Activated CD4-positive, CD25-positive, alpha-beta regulatory T cell treated with anti-CD3 and anti-CD28 coated beads, Interleukin-2, amount 50 U/mL, for 16 hours (primary cell): ENCODE results near the gene FLAD1.

ENCODE experiments used
- DNase-seq: peaks from one replicate; pipeline ENCODE4 v3.0.0-alpha.2; 2020; ENCODE audit warnings: low read depth, low spot score

Gene FLAD1

DNA sequence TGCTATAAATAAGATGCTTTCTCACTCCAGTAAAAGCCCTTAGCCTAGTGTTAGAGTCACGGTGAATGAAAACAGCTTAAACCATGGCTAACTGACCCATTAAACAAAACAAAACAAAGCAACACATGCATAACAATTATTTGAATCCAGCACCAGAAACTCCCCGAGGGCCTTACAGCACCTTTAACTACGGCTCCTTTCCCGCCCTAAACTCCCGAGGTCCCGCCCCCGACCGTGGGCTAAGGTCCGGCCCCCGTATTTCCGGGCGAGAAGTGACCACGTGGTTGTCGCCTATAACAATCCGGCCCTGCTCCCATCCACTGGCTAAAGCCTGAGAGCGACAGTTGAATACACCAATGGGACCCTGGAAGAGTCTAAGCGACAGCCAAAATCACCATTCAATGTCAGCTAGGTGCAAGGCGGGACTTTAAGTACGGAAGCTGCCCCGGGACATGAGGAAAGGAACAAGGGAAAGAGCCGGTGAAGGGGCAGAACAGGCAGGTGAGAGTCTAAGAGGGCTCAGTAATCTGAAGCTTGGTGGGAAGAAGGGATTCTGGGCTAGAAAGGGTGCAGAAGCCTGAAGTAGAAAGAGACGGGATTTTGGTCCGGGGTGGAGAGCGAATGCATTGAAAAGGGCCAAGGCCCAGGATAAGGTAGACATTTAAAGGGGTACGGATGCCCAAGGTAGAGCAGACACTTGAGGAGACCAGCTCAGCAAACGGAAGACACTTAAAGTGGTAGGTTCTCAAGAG lies at the start of gene FLAD1:
Gene FLAD1, plus strand, starts transcription at position 448 of the 752 bp plus-strand sequence. CDS start 351 bp downstream, outside the sequence.
- peak; percentile 93 for DNase-seq

DNA sequence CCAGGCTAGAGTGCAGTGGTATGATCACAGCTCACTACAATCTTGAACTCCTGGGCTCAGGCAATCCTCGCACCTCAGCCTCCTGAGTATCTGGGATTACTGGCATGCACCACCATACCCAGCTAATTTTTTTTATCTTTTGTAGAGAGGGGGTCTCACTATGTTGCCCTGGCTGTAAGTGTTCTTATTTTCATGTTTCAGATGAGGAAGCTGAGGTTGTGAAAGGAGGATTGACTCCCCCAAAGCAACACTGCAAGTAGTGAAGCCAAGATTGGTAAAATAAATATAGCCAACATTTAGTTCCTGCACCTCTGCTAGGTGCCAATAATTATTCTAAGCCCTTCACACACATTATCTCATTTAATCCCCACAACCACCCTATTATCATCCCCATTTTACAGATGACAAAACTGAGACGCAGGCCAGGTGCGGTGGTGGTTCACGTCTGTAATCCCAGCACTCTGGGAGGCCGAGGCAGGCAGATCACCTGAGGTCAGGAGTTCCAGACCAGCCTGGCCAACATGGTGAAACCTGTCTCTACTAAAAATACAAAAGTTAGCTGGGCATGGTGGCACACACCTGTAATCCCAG lies 48.7 kb upstream of the FLAD1 start:
- no peak for DNase-seq

DNA sequence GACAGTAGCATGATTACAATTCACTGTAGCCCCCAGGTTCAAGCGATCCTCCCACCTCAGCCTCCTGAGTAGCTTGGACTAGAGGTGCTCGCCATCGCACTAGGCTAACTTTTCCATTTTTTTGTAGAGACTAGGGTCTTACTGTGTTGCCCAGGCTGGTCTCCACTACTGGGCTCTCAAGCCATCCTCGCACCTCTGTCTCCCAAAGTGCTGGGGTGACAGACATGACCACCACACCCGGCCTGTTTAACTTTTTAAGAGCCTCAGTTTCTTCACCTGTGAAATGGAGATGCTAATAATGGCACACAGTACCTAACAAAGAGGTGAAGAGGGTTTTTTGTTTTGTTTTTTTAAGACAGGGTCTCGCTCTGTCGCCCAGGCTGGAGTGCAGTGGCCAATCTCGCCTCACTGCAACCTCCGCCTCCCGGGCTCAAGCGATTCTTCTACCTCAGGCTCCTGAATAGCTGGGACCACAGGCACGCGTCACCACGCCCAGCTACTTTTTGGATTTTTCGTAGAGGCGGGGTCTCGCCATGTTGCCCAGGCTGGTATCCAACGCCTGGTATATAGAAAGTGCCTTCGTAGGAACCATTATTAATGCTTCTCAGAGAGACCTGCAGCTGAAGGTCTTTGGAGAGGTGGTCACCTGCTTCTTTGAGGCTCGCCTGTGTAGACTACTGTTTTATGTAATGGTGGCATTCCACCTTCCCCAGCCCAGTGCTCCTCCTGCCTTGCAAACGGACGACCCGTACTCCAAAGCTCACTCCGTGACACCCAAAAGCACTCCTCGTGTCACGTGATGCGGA lies 47.2 kb upstream of the FLAD1 start:
- DNase-seq, result no peak

DNA sequence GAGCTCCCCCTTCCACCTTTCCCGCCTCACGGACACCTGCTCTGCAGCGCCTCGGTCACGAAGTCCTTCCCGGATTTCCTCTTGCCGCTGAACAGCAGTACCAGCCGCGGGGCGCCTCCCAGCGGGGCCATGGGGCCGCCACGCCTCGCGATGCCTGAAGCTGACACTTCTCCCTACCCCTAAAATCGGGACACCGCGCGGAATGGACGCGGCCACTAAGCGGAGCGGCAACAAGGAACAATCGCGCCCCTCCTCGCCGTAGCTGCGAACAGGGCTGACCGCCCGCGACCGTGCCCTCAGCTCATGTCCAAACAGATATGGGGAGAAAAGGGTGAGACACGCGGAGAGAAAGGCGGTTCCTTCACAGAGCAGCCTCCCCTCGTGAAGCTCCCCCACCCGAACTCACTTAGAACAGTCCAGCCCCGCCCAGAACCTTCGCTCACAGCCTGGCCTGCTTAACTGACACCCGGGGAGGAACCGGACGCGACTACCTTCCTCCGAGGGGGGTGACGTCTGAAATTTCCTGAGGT lies 46.5 kb upstream of the FLAD1 start, which contains the start of gene PMVK:
Gene PMVK, minus strand, starts transcription at position 165 of the 530 bp plus-strand sequence. Its CDS starts 34 bp downstream, at position 131.
- peak; percentile 92 for DNase-seq

DNA sequence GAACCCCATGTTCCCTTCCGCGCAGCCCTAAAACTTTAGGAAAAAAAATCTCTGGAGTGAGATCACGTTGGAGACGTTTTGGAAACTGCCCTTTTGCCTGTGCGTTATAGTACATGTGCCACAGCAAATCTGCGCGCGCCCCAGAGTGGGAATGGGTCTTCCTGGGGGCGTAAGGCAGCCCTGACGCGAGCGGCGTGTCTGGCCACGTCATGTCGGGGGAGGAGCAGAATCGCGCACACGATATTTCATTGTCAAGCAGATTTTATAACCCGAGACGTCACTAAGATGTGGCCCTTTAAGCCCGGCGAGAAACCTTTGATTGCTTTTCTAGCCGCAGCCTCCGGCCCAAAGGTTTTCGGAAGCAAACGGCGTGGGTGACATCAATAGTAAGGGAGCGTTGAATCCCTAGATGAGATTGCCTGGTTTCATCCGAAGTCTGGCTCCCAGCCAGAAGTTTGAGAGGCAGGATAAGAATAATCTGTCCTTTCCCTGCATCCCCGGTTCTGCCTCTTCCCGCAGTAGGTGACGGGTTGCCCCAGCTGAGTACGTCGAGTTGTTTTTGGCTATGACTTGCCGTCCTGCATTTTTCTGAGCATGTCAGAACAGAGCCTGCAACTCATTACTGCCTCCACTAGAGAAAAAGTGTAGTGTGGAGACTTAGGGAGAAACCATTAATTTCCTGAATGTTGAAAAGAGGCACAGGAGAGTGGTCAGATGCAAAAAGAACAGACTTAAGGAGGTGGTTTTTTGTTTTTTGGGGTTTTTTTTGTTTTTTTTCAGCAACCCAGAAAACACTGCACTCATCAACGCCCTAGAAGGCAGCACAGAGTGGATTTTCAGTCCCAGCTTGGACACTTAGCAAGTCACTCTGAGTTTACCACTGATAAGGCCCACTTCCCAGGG lies 45.8 kb upstream of the FLAD1 start:
- DNase-seq, result peak; percentile 82

DNA sequence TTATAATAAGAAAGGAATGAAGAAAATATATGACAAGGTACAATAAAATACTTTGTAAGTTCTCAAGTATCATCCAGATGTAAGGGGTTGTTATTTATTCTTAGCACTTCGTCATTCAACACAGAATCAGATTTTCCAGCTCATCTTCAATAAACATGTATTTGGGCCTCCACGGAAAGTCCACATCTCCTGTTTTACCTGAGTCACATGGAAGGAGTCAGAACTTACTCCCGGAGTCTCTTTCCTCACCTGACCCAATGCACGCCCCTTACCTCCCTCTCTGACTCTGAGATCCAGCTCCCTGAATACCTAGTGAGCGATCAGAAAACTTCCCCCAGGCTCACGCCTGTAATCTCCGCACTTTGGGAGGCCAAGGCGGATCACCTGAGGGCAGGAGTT lies 45.2 kb upstream of the FLAD1 start:
- DNase-seq, result no peak

DNA sequence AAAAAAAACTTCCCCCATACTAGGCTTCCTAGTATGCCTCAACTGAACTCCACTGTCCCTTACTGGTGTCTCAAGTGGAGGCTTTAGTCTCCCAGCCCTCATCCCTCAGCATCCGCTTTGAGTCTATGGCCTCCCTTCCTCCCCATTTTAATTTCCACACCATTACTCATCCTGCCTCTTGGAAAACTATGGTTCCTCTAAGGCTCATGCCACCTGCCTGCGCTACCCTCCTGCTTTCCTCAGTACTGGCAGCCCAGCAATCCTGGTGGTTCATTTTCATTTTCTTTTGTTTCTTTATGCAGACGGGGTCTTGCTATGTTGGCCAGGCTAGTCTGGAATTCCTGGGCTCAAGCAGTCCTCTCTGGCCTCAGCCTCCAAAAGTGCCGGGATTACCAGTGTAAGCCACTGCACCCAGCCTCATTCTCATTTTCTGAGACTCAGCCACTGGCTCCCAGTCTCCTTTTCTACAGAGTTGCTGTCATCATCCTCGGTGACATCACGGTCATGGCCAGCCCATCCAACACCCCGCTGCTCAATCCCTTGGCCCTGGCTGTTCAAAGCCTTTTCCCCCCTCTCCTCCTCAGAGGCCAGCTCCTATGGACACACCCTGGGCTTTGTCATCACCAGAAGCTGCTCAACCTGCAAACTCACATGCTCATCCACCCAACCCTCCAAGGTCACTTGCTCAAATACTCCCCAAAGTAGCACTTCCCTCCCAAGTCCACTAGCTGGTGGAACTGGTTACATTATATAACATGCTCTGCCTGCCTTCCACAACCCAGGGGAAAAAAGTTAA lies 44.3 kb upstream of the FLAD1 start:
- no peak for DNase-seq

DNA sequence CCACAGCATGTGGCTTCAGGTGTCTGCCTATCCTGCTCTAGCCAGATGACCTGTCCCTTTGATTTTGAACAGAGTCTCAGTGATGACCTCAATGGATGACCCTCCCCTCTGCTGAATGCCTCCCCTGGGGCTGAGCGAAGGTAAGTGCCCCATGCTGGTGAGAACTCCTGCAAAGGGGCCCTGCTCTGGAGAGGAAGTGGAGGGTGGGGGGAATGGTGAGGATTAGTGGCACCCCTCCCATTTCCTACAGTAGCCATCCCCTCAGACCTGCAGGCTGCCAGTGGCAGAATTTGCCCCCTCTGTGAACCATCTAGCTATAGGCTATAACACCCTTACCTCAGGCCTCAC lies 43.0 kb upstream of the FLAD1 start:
- DNase-seq, result no peak

DNA sequence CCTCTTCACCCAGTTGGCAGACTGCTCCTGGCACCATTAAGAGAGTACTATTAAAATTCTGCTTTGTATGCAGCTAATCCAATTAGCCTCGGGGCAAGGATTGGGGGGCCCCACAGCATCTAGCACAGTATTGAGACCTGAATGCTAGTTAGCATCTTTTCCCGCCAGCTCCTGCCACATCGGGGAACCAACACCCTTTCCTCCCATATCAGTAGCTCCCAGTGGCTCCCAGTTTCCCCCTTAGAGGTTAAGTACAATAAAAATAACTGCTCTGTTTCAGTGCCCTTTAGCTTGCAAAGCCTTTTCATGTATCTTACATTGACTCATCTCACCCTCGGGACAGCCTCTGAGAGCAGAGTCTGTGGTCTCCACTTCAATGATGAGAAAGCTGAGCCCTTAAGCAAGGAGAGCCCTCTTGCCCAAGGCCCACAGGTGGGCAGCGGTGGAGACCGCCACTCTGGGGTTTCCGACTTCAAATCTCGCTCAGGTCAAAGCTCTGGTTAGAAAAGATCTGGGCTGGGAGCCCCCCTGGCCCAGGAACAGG lies 42.4 kb upstream of the FLAD1 start:
- DNase-seq, result no peak

DNA sequence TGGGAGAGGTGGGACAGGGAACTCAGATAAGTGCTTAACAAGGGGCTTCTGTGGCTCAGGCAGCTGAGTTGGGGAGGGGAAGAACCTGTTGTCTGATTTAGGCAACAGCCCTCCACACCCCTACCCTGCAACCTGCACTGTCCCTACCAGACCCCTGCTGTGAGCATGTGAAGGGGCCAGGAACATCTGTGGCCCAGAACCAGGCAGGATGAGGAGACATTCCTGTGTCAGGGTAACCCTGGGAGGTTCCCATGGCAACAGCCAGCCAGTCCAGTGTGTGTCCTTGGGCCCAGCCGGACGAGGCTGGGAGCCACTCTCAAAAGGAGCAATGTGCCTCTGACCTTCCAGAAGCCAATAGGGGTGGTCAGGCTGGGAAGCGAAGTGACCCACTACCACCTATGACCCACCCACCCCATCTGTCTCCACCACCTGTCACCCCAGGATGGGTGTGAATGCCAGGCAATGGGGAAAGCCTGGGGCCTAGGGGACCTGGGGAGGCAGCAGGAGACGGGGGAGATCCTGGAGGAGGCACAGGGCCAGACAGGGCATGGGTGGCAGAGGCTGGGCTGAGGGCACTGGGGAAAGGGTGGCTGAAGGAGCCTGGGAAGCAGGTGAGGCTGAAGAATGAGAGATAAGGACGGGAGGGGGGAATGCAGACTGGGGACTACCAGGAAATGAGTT lies 41.7 kb upstream of the FLAD1 start:
- no peak for DNase-seq

DNA sequence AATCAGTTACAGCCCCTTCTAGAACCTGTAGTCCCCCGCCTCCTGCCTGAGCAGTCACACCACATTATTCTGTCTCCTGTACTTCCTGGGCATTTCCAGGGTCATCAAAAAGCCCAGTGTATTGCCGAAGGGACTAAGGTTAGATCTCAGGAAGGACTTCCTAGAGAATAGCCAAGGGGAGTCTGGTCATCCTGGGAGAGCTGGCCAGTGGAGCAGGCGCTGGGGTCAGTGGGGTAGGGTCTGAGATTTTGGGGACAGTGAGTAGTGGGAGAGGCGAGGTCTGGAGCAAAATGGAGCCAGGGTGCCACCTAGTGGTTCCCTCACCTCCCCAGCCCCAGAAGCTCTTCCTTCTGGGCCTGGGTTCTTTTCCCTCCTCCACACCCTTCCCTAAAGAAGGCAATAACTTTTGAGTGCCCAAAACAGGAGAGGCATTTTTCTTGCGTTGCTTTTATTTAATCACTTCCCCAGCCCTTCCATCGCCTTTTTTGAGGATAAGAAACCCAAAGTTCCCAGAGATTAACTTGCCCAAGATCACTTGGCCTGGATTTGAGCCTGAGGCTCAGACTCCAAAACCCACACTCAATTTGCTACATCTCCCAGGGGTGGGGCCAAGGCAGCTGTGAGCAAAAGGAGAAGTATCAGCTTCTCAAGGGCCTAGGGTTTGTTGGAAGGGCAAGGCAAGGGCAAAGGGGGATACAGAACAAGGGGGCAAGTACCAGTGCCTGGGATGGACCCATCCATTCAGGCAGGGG lies 39.3 kb upstream of the FLAD1 start:
- DNase-seq, result no peak

DNA sequence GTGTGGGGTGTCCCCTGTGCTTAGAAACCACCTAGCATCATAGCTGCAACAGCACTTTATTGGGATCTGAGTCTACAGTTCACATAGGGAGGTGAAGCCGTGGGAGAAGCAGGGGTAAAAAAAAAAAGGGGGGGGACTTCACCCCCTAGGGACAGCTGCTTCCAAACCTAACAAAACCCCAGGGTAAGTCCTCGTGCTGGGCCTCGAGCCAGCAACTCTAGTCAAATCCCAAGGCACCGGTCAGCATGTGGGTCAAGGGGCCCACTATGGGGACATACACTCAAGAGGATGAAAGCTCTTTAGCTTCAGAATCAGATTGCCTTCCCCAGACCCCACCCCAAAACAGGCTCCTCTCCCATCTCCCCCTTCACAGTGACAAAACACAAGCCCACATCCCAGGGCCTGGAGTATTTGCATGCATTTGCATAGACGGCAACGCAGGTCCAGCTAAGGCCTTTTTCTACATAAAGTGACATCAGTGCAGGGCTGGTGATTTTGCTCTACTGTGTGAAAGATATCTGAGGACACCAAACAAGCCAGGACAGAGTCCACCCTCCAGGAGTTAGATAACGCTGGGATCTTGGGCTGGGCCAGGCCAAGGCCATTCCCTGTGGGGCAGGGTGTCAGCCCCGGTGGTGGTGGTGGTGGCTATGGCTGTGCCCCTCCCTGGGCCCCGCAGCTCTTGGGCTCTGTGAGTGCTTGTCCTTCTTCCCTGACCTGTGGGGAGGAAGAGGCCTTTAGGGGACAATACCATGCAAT lies 38.6 kb upstream of the FLAD1 start:
- no peak for DNase-seq

DNA sequence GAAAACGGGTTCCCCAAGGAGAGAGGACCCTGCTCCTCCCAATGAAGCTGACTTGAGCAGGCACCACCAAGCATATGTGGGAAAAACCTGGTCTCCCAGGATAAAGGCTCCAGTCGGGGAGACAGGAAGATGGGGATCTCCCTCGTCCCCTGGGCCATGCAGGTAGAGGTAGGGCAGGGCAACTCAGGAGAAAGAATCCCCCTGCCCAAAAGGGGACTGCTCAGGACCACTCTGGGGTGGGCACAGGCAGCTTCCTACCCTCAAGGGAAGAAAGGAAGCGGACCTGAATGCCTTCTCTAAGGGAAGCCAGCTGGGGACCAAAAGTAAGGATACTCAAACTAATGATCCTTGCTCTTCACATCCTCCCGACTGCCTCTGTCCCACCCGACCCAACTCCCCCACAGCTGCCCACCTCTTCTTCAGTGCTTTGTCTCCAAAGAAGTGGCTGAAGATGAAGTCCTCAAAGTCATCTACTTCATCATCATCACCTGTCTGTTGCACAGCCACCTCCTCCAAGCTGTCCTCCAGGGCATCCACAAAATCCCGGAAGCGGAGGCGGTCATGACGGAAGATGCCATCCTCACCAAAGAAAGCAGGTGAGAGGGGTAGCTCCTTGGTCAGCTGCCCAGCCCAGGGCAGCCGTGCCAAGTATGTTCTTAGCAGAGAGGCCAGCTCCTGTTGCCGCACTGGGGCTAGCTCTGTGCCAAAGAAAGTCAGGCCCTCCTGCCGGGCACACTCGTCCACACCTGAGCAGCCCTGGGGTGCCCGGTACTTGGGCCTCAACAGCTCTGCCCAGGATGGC lies 37.8 kb upstream of the FLAD1 start:
- no peak for DNase-seq

DNA sequence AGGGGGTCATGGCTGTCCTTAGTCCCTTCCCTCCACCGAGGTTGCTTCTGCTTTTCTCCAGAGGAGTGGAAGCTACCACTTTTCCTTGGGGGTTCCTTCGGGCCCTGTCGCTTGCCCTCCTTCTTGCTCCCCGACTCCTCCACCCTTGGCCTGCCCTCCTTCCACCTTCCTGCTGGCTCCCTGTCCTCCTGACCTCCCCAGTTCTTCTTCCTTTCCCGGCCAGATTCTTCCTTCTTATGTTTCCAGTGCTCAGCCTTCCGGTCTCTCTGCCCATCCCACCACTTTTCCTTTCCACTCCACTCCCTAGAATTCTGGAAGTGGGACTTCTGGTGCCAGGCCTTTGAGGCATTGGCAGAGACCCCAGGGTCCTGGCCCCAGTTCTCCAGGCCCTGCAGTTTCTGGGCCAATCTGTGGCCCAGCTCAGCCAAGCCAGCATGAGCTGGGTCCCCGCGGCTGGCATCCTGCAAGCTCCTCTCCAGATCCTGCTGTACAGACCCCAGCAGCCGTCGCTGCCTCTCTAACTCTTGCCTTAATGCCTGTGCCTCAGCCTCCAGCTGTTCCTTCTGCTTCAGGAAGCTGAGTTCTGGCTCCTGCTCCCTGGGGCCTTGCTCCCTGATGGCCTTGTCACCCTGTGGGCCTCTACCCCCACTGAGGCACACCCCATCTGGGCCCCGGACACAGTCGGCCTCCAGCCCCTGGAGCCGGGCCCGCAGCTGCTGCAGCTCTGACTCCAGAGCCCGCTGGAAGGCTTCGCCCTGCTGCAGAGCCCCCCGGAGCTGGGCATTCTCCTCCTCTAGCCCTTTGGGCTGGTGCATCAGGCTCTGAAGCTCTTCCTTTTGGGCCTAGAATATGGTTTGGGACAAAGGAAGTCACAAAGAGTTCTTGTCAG lies 36.9 kb upstream of the FLAD1 start:
- no peak for DNase-seq

DNA sequence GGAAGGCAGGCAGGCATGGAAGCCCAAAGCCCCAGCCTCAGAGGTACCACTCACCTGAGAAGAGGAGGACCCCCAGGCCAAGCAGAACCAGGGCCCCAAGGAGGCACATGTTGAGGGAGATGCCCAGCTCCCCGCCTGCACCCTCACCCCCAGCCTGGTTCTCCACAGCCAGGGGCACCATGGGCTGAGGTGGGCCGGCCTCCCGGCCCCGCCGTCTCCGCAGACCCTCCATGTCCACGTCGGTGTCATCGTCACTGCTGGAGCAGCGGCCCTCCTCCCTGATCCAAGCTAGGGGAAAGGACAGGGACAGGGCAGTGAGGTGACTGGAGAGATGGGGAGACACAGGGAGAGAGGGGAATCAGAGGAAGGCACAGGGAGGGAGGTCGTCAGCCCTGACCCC lies 35.1 kb upstream of the FLAD1 start:
- DNase-seq, result no peak
